ENCODE results near the gene SLC16A8. TPM values are rescaled to one million over a fixed set of nuclear protein-coding genes. Genes with fewer than 3 reads are reported as not detected.

SLC16A8 gene
- total RNA-seq, 1 donor from 2014 or later, result 0.16 TPM

GRCh38 chr22:38028344-38029130 is 55.4 kb downstream of the SLC16A8 start:
- DNase-seq, result no peak

Other genes starting within 250 kb of the SLC16A8 start
- 13.7 TPM for gene ANKRD54, start 239.8 kb downstream of the SLC16A8 start, total RNA-seq
- 702 TPM for gene EIF3L, start 234.8 kb downstream of the SLC16A8 start, total RNA-seq
- 22.9 TPM for gene MICALL1, start 177.9 kb downstream of the SLC16A8 start, total RNA-seq
- 0.31 TPM for gene C22orf23, start 130.6 kb downstream of the SLC16A8 start, total RNA-seq
- 17.8 TPM for gene POLR2F, start 130.5 kb downstream of the SLC16A8 start, total RNA-seq
- gene SOX10, start 99.6 kb downstream of the SLC16A8 start, total RNA-seq, result 1.9 TPM
- 22.0 TPM for gene PICK1, start 26.8 kb downstream of the SLC16A8 start, total RNA-seq
- not detected for gene BAIAP2L2, start 26.5 kb upstream of the SLC16A8 start, total RNA-seq
- 15.8 TPM for gene PLA2G6, start 97.6 kb upstream of the SLC16A8 start, total RNA-seq
- 3.1 TPM for gene MAFF, start 117.8 kb upstream of the SLC16A8 start, total RNA-seq
- 10.9 TPM for gene TMEM184B, start 188.8 kb upstream of the SLC16A8 start, total RNA-seq
- gene CSNK1E, start 233.2 kb upstream of the SLC16A8 start, total RNA-seq, result 172 TPM

All from occipital lobe (tissue), 2 donors.